Measurements from ENCODE around the gene TTC36. TPM values are rescaled to one million over a fixed set of nuclear protein-coding genes. Genes with fewer than 3 reads are reported as not detected.
"Not testable (repeated sequence)": the region's sequence is repeated elsewhere in the genome, so short reads cannot be mapped to it uniquely, and the experiment has no call there.

TTC36 gene
- total RNA-seq, result 2.4 TPM

- FAIRE-seq (no peak), DNase-seq (ENCODE audit: low spot score in 2 of 2) (no peak)
Measured at GRCh38 chr11:118527109-118527508, at the start of gene TTC36. Gene TTC36, plus strand, starts transcription at chr11:118527474. Its CDS starts 21 bp downstream, at chr11:118527495.

GRCh38 chr11:118481238-118481637 lies 46.0 kb upstream of the TTC36 start:
- not testable (repeated sequence) for FAIRE-seq; DNase-seq (ENCODE audit: low spot score in 2 of 2)

GRCh38 chr11:118484405-118484804 lies 42.9 kb upstream of the TTC36 start:
- FAIRE-seq (no peak), DNase-seq (ENCODE audit: low spot score in 2 of 2) (no peak)

GRCh38 chr11:118485273-118485672 lies 42.0 kb upstream of the TTC36 start:
- DNase-seq (ENCODE audit: low spot score in 2 of 2) (no peak), FAIRE-seq (no peak)

GRCh38 chr11:118488480-118489109 lies 38.7 kb upstream of the TTC36 start:
- peak; percentile 57 to 61 for DNase-seq (ENCODE audit: low spot score in 2 of 2)
- peak; percentile 72 for FAIRE-seq

GRCh38 chr11:118491041-118491440 lies 36.2 kb upstream of the TTC36 start:
- DNase-seq (ENCODE audit: low spot score in 2 of 2), result no peak
- no peak for FAIRE-seq

GRCh38 chr11:118497831-118498230 lies 29.4 kb upstream of the TTC36 start:
- FAIRE-seq, result no peak
- DNase-seq (ENCODE audit: low spot score in 2 of 2), result no peak

- DNase-seq (ENCODE audit: low spot score in 2 of 2), result no peak
- FAIRE-seq, result no peak
Measured at GRCh38 chr11:118503216-118503615, 24.1 kb upstream of the TTC36 start.

- FAIRE-seq, result no peak
- no peak for DNase-seq (ENCODE audit: low spot score in 2 of 2)
Measured at GRCh38 chr11:118511601-118512000, 15.7 kb upstream of the TTC36 start.

- FAIRE-seq (no peak), DNase-seq (ENCODE audit: low spot score in 2 of 2) (no peak)
Measured at GRCh38 chr11:118514103-118514502, 13.2 kb upstream of the TTC36 start.

- DNase-seq (ENCODE audit: low spot score in 2 of 2), result no peak
- no peak for FAIRE-seq
Measured at GRCh38 chr11:118519549-118519948, 7.7 kb upstream of the TTC36 start.

GRCh38 chr11:118521892-118522311 lies 5.4 kb upstream of the TTC36 start:
- FAIRE-seq, result no peak

GRCh38 chr11:118522571-118523072 lies 4.7 kb upstream of the TTC36 start:
- FAIRE-seq (no peak), DNase-seq (ENCODE audit: low spot score in 2 of 2) (no peak)

More at GRCh38 chr11:118521892-118522311, 5.4 kb upstream of the TTC36 start:
- DNase-seq (ENCODE audit: low spot score in 2 of 2), result no peak

- FAIRE-seq (no peak), DNase-seq (ENCODE audit: low spot score in 2 of 2) (no peak)
Measured at GRCh38 chr11:118524356-118524755, 2.9 kb upstream of the TTC36 start.

- no peak for FAIRE-seq
- DNase-seq (ENCODE audit: low spot score in 2 of 2), result no peak
Measured at GRCh38 chr11:118524757-118525470, 2.4 kb upstream of the TTC36 start.

- no peak for DNase-seq (ENCODE audit: low spot score in 2 of 2)
- FAIRE-seq, result no peak
Measured at GRCh38 chr11:118526688-118527087, 586 bp upstream of the TTC36 start.

GRCh38 chr11:118528511-118528910 lies 1.2 kb downstream of the TTC36 start:
- DNase-seq (ENCODE audit: low spot score in 2 of 2) (no peak), FAIRE-seq (no peak)

- DNase-seq (ENCODE audit: low spot score in 2 of 2) (no peak), FAIRE-seq (no peak)
Measured at GRCh38 chr11:118529584-118530175, 2.4 kb downstream of the TTC36 start.

- FAIRE-seq (no peak), DNase-seq (ENCODE audit: low spot score in 2 of 2) (peak in 1 of 2 donors; percentile 40)
Measured at GRCh38 chr11:118530180-118530682, 3.0 kb downstream of the TTC36 start.

- FAIRE-seq, result no peak
- DNase-seq (ENCODE audit: low spot score in 2 of 2), result peak; percentile 83 to 86
Measured at GRCh38 chr11:118530683-118531596, 3.7 kb downstream of the TTC36 start, which contains the start of gene TMEM25. Gene TMEM25, plus strand, starts transcription at chr11:118531192. Its CDS starts 610 bp downstream, at chr11:118531802.
